Measurements from ENCODE around the gene FUT2.

Gene FUT2

GRCh38 chr19:48752496-48753365, 57.0 kb downstream of the FUT2 start, which contains the start of gene FUT1:
Gene FUT1, minus strand, starts transcription at chr19:48752641. Its CDS starts 1,360 bp downstream, at chr19:48751281.
- FAIRE-seq: no peak

- FAIRE-seq: no peak
These were observed 59.4 kb downstream of the FUT2 start, which contains the start of gene FGF21 for GRCh38 chr19:48755084-48755641. Gene FGF21, plus strand, starts transcription at chr19:48755524. Its CDS starts 713 bp downstream, at chr19:48756237.

All from islet of Langerhans (tissue), 1 donor.